ENCODE results near the gene NFE2L3. TPM values are rescaled to one million over a fixed set of nuclear protein-coding genes. Genes with fewer than 3 reads are reported as not detected.

Gene NFE2L3
- total and polyA plus RNA-seq, 9 of the 15 experiments (the other 6 are each of a cell fraction or from before 2014, with no cell fraction given), result 2.9 to 16.9 (median 12.4) TPM

GRCh38 chr7:26151953-26152781 is at the start of gene NFE2L3 (continued):
- TF ChIP-seq MXD1 (CRISPR knock-in tag; IDR thresholded peaks at IDR 0.05; ENCODE audit: borderline replicate concordance, poor library complexity, severe bottlenecking) (no peak), ZNF280B (CRISPR knock-in tag; IDR thresholded peaks at IDR 0.05) (no peak), CEBPB (tag; IDR thresholded peaks at IDR 0.05) (no peak), RB1 (IDR thresholded peaks at IDR 0.05; ENCODE audit: low read depth) (peak; percentile 42; the same call in 1 of the 2 replicates), CHD7 (IDR thresholded peaks at IDR 0.05; ENCODE audit: low read depth, low read length) (no peak), THRA (IDR thresholded peaks at IDR 0.05) (no peak), POU5F1 (IDR thresholded peaks at IDR 0.05; ENCODE audit: borderline replicate concordance, low read depth, low read length, partially characterized antibody) (no peak), XRCC4 (IDR thresholded peaks at IDR 0.05; ENCODE audit: extremely low read depth, insufficient read depth, insufficient read length) (no peak), ZNF121 (CRISPR knock-in tag; conservative IDR thresholded peaks at IDR 0.05) (no peak), MCM3 (IDR thresholded peaks at IDR 0.05) (no peak)
